WTC11 (cell line): ENCODE data around the gene BCORL1.

Experiments used
- ESRRA ChIP-seq: sonication (generic); formaldehyde crosslinking; IDR thresholded peaks from 2 replicates; pipeline ENCODE4 v1.8.1; 2022; ENCODE audit warnings: mild to moderate bottlenecking, missing genetic modification reagents, borderline replicate concordance
- FOXK1 ChIP-seq: sonication (generic); formaldehyde crosslinking; IDR thresholded peaks from 2 replicates; pipeline ENCODE4 v1.8.0; 2022; ENCODE audit warnings: mild to moderate bottlenecking, moderate library complexity, missing genetic modification reagents
- JUN ChIP-seq: sonication (generic); formaldehyde crosslinking; IDR thresholded peaks from 2 replicates; pipeline ENCODE4 v1.8.0; 2023; ENCODE audit warnings: mild to moderate bottlenecking, missing genetic modification reagents
- KAT7 ChIP-seq: sonication (generic); formaldehyde crosslinking; IDR thresholded peaks from 2 replicates; pipeline ENCODE4 v1.8.1; 2023; ENCODE audit warnings: missing genetic modification reagents, mild to moderate bottlenecking, borderline replicate concordance
- SMAD3 ChIP-seq: sonication (generic); formaldehyde crosslinking; IDR thresholded peaks from 2 replicates; pipeline ENCODE4 v1.8.0; 2022; ENCODE audit warnings: missing genetic modification reagents, mild to moderate bottlenecking, borderline replicate concordance
- SP1 ChIP-seq: sonication (generic); formaldehyde crosslinking; conservative IDR thresholded peaks from 2 replicates; pipeline ENCODE4 v1.8.1; 2022; ENCODE audit warnings: missing genetic modification reagents
- TF ChIP-seq, protein P1 (sequence below): sonication (generic); formaldehyde crosslinking; conservative IDR thresholded peaks from 2 replicates; pipeline ENCODE4 v1.8.1; 2023; ENCODE audit warnings: mild to moderate bottlenecking, low read depth, missing genetic modification reagents, moderate library complexity
- TF ChIP-seq, protein P2 (sequence below): fragments of 200-600 bp; IDR thresholded peaks from 2 replicates; pipeline ENCODE4 v1.8.0; 2022; ENCODE audit warnings: antibody characterized with exemption

DNA sequence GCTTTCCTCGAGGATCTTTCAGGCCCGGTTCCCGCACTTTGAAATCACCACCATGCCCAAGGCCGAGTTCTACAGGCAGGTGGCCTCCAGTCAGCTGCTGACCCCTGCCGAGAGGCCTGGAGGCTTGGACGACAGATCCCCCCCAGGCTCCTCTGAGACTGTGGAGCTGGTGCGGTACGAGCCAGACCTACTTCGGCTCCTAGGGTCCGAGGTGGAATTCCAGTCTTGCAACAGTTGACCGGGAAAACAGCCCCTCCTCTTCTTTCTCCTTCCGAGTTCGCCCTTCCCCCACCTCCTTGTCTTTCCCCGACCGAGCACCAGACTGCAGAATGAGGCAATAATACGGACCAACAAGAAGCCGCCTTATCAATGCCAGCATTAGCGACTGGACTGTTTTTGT, 73.5 kb downstream of the BCORL1 start:
- TF ChIP-seq SP1 (CRISPR knock-in tag): no peak
- no peak for TF ChIP-seq FOXK1 (CRISPR knock-in tag)
- TF ChIP-seq, protein P1, sequence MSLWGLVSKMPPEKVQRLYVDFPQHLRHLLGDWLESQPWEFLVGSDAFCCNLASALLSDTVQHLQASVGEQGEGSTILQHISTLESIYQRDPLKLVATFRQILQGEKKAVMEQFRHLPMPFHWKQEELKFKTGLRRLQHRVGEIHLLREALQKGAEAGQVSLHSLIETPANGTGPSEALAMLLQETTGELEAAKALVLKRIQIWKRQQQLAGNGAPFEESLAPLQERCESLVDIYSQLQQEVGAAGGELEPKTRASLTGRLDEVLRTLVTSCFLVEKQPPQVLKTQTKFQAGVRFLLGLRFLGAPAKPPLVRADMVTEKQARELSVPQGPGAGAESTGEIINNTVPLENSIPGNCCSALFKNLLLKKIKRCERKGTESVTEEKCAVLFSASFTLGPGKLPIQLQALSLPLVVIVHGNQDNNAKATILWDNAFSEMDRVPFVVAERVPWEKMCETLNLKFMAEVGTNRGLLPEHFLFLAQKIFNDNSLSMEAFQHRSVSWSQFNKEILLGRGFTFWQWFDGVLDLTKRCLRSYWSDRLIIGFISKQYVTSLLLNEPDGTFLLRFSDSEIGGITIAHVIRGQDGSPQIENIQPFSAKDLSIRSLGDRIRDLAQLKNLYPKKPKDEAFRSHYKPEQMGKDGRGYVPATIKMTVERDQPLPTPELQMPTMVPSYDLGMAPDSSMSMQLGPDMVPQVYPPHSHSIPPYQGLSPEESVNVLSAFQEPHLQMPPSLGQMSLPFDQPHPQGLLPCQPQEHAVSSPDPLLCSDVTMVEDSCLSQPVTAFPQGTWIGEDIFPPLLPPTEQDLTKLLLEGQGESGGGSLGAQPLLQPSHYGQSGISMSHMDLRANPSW (CRISPR knock-in tag): no peak
- TF ChIP-seq, protein P2, sequence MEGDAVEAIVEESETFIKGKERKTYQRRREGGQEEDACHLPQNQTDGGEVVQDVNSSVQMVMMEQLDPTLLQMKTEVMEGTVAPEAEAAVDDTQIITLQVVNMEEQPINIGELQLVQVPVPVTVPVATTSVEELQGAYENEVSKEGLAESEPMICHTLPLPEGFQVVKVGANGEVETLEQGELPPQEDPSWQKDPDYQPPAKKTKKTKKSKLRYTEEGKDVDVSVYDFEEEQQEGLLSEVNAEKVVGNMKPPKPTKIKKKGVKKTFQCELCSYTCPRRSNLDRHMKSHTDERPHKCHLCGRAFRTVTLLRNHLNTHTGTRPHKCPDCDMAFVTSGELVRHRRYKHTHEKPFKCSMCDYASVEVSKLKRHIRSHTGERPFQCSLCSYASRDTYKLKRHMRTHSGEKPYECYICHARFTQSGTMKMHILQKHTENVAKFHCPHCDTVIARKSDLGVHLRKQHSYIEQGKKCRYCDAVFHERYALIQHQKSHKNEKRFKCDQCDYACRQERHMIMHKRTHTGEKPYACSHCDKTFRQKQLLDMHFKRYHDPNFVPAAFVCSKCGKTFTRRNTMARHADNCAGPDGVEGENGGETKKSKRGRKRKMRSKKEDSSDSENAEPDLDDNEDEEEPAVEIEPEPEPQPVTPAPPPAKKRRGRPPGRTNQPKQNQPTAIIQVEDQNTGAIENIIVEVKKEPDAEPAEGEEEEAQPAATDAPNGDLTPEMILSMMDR: no peak
- no peak for TF ChIP-seq ESRRA (CRISPR knock-in tag)
- TF ChIP-seq JUN (CRISPR knock-in tag): no peak
- no peak for TF ChIP-seq SMAD3 (CRISPR knock-in tag)
- TF ChIP-seq KAT7 (CRISPR knock-in tag): no peak
